KMS-11 (cell line): ENCODE data around the gene DISP2.

ENCODE experiments used
- H2AFZ ChIP-seq: fragments of 200-600 bp; sonication (generic); 2 replicates; pipeline ENCODE4 v1.6.1; 2016; ENCODE audit warnings: antibody characterized with exemption, mixed run types, low read depth
- H3K27ac ChIP-seq: fragments of 200-600 bp; sonication (generic); 2 replicates; pipeline ENCODE4 v1.6.1; 2016; ENCODE audit warnings: mild to moderate bottlenecking, mixed run types
- H3K27me3 ChIP-seq: fragments of 200-600 bp; sonication (generic); 2 replicates; pipeline ENCODE4 v1.6.1; 2017; ENCODE audit warnings: mild to moderate bottlenecking, low read depth, mixed run types, moderate library complexity; ENCODE audit not compliant: insufficient read depth
- H3K36me3 ChIP-seq: fragments of 200-600 bp; sonication (generic); 2 replicates; pipeline ENCODE4 v1.6.1; 2017; ENCODE audit warnings: mild to moderate bottlenecking, mixed run types; ENCODE audit not compliant: insufficient read depth
- H3K4me1 ChIP-seq: fragments of 200-600 bp; sonication (generic); 2 replicates; pipeline ENCODE4 v1.6.1; 2016; ENCODE audit warnings: mild to moderate bottlenecking, low read depth, mixed run types; ENCODE audit not compliant: poor library complexity, severe bottlenecking
- H3K4me2 ChIP-seq: fragments of 200-600 bp; sonication (generic); 2 replicates; pipeline ENCODE4 v1.7.0; 2016; ENCODE audit warnings: mild to moderate bottlenecking, mixed run types
- H3K4me3 ChIP-seq: fragments of 200-600 bp; sonication (generic); IDR thresholded peaks from 2 replicates; pipeline ENCODE4 v1.6.1; 2017; ENCODE audit warnings: low read depth, low read length, mixed read lengths; ENCODE audit not compliant: insufficient read depth
- H3K79me2 ChIP-seq: fragments of 200-600 bp; sonication (generic); 2 replicates; pipeline ENCODE4 v1.6.1; 2016; ENCODE audit warnings: low read depth, mixed run types; ENCODE audit not compliant: insufficient read depth
- H3K9ac ChIP-seq: fragments of 200-600 bp; sonication (generic); 2 replicates; pipeline ENCODE4 v1.6.1; 2016; ENCODE audit warnings: mild to moderate bottlenecking, mixed run types
- H4K20me1 ChIP-seq: fragments of 200-600 bp; sonication (generic); 2 replicates; pipeline ENCODE4 v1.6.1; 2016; ENCODE audit warnings: mild to moderate bottlenecking, mixed run types; ENCODE audit not compliant: insufficient read depth
- CTCF ChIP-seq: fragments of 200-600 bp; sonication (generic); conservative IDR thresholded peaks from 2 replicates; pipeline ENCODE4 v1.6.1; 2017; ENCODE audit warnings: low read depth, mild to moderate bottlenecking, antibody characterized with exemption, low read length, moderate library complexity, mixed read lengths

DISP2 gene

DNA sequence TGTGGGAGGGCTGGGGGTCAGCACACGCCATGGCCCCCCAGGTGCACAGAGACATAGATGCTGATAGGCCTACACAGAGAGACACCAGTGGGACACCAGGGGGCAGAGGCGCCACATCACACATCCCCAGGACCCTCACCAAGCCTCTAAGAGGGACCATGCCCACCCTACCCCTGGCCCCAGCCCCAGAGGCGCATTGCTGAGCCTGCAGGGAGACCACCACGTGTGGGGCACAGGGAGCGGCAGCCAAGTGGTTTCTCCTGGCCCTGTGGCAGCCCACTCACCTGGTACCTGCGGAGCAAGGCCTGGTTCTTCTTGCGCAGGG is 18.4 kb upstream of the DISP2 start:
- no peak overlapping the region for H3K9ac ChIP-seq
- no peak overlapping the region for H3K4me2 ChIP-seq
- TF ChIP-seq CTCF = no peak
- no peaks in the 10 kb centered on the region for H4K20me1 ChIP-seq
- no peak overlapping the region for H2AFZ ChIP-seq
- no peaks in the 10 kb centered on the region for H3K79me2 ChIP-seq
- H3K36me3 ChIP-seq = no peaks in the 10 kb centered on the region
- no peaks in the 10 kb centered on the region for H3K27me3 ChIP-seq
- H3K4me3 ChIP-seq = no peak overlapping the region
- H3K4me1 ChIP-seq = peaks cover 19% of the 10 kb centered on the region
- no peak overlapping the region for H3K27ac ChIP-seq

GRCh38 chr15:40340038-40340739 is 17.8 kb upstream of the DISP2 start:
- H3K27me3 ChIP-seq = no peaks in the 10 kb centered on the region
- no peak overlapping the region for H2AFZ ChIP-seq
- no peak for TF ChIP-seq CTCF
- H3K4me2 ChIP-seq = no peak overlapping the region
- H3K9ac ChIP-seq = no peak overlapping the region
- no peak overlapping the region for H3K4me3 ChIP-seq
- H4K20me1 ChIP-seq = no peaks in the 10 kb centered on the region
- peaks cover 19% of the 10 kb centered on the region for H3K4me1 ChIP-seq
- H3K36me3 ChIP-seq = no peaks in the 10 kb centered on the region
- H3K27ac ChIP-seq = no peak overlapping the region
- H3K79me2 ChIP-seq = no peaks in the 10 kb centered on the region

GRCh38 chr15:40340740-40341400 is 17.1 kb upstream of the DISP2 start, which contains the start of gene CCDC9B:
CCDC9B (minus strand) TSS chr15:40340939; CDS start chr15:40340819, 120 bp downstream.
- H3K27ac ChIP-seq = no peak within 1 kb of the TSS
- H4K20me1 ChIP-seq = no peaks in the 10 kb centered on the region
- no peaks in the 10 kb centered on the region for H3K79me2 ChIP-seq
- H3K36me3 ChIP-seq = no peaks in the 10 kb centered on the region
- H3K27me3 ChIP-seq = no peaks in the 10 kb centered on the region
- no peak within 1 kb of the TSS for H3K4me2 ChIP-seq
- no peak for TF ChIP-seq CTCF
- no peak within 1 kb of the TSS for H3K4me3 ChIP-seq
- no peak within 1 kb of the TSS for H2AFZ ChIP-seq
- H3K4me1 ChIP-seq = peaks cover 19% of the 10 kb centered on the region
- no peak within 1 kb of the TSS for H3K9ac ChIP-seq

GRCh38 chr15:40342416-40343320 is 15.4 kb upstream of the DISP2 start:
- H3K4me2 ChIP-seq = no peak overlapping the region
- no peak overlapping the region for H3K4me3 ChIP-seq
- no peak for TF ChIP-seq CTCF
- peaks cover 5% of the 10 kb centered on the region for H3K4me1 ChIP-seq
- H3K79me2 ChIP-seq = no peaks in the 10 kb centered on the region
- H3K27me3 ChIP-seq = no peaks in the 10 kb centered on the region
- no peak overlapping the region for H3K27ac ChIP-seq
- H3K9ac ChIP-seq = no peak overlapping the region
- no peaks in the 10 kb centered on the region for H4K20me1 ChIP-seq
- H3K36me3 ChIP-seq = no peaks in the 10 kb centered on the region
- H2AFZ ChIP-seq = no peak overlapping the region
